ENCODE results near the gene FBLN2.

DNA sequence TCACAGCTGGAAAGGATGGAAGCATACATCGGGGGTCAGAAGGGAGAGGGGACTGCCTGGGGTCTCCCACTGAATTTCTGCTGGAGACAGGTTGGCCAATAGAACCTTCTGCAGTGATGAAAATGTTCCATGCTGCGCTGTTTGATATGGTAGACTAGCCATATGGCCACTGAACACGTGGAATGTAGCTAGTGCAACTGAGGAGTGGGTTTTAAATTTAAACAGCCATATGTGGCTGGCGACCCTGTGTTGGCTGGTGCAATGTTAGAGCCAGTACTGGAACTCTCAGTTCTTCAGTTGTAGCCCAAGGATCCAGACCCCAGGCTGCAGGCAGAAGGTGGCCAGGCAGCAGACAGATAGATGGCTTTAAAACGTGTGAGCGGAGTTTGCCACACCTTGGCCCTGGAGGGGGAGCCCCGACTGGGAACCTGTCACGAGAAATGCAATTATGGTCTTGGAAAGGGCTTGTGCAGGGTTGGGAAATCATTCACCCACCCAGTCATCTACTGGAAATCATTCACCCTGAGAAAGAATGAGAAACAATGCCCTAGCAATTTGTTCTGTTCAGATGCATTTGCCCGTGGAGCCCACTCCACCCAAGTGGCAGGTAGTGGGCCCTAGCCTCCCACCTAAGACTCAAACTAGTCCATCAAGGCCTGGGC lies 127.6 kb downstream of the FBLN2 start:
- TF ChIP-seq, protein P1, sequence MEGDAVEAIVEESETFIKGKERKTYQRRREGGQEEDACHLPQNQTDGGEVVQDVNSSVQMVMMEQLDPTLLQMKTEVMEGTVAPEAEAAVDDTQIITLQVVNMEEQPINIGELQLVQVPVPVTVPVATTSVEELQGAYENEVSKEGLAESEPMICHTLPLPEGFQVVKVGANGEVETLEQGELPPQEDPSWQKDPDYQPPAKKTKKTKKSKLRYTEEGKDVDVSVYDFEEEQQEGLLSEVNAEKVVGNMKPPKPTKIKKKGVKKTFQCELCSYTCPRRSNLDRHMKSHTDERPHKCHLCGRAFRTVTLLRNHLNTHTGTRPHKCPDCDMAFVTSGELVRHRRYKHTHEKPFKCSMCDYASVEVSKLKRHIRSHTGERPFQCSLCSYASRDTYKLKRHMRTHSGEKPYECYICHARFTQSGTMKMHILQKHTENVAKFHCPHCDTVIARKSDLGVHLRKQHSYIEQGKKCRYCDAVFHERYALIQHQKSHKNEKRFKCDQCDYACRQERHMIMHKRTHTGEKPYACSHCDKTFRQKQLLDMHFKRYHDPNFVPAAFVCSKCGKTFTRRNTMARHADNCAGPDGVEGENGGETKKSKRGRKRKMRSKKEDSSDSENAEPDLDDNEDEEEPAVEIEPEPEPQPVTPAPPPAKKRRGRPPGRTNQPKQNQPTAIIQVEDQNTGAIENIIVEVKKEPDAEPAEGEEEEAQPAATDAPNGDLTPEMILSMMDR (IDR thresholded peaks at IDR 0.05; ENCODE audit: low read depth, low read length), result no peak
- TF ChIP-seq POLR2A (IDR thresholded peaks at IDR 0.05; ENCODE audit: extremely low read depth, insufficient read length), result no peak
